PC-3 (cell line): ENCODE data around the gene SLC27A5.

Experiments used
- EZH2 ChIP-seq: fragments of 300-600 bp; sonication (generic); IDR thresholded peaks from one replicate; pipeline ENCODE4 v1.6.1; 2017; ENCODE audit warnings: antibody characterized with exemption, mild to moderate bottlenecking, low read length; ENCODE audit not compliant: unreplicated experiment
- TF ChIP-seq, protein P1 (sequence below): fragments of 300-600 bp; sonication (generic); conservative IDR thresholded peaks from 2 replicates; pipeline ENCODE4 v1.5.1; 2017; ENCODE audit warnings: antibody characterized with exemption, low read depth, mild to moderate bottlenecking, low read length

DNA sequence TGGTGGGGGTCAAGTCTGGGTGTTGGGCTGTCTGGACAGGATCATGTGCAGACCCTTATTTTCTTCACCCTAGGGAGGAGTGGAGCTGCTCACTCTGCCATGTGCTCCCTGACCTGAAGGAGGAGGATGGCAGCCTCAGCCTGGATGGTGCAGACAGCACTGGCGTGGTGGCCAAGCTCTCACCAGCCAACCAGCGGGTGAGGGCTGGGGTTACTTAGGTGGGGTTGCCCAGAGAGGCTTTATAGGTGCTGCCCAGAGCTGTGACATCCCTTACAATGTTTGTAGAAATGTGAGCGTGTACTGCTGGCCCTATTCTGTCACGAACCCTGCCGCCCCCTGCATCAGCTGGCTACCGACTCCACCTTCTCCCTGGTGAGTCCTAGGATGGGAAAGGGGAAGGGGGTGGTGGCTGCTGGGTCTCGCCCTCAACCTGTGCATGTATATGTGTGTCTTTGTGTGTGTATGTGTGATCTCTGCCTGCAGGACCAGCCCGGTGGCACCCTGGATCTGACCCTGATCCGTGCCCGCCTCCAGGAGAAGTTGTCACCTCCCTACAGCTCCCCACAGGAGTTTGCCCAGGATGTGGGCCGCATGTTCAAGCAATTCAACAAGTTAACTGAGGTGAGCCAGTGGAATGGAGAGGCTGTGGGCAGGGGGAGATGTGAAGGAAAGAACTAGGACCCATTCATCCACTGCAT lies 38.0 kb upstream of the SLC27A5 start:
- TF ChIP-seq, protein P1, sequence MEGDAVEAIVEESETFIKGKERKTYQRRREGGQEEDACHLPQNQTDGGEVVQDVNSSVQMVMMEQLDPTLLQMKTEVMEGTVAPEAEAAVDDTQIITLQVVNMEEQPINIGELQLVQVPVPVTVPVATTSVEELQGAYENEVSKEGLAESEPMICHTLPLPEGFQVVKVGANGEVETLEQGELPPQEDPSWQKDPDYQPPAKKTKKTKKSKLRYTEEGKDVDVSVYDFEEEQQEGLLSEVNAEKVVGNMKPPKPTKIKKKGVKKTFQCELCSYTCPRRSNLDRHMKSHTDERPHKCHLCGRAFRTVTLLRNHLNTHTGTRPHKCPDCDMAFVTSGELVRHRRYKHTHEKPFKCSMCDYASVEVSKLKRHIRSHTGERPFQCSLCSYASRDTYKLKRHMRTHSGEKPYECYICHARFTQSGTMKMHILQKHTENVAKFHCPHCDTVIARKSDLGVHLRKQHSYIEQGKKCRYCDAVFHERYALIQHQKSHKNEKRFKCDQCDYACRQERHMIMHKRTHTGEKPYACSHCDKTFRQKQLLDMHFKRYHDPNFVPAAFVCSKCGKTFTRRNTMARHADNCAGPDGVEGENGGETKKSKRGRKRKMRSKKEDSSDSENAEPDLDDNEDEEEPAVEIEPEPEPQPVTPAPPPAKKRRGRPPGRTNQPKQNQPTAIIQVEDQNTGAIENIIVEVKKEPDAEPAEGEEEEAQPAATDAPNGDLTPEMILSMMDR = no peak
- no peak for TF ChIP-seq EZH2
